Endothelial cell of umbilical vein (primary cell): ENCODE data around the gene MIER1. TPM values are rescaled to one million over a fixed set of nuclear protein-coding genes. Genes with fewer than 3 reads are reported as not detected.

ENCODE experiments used
- BruUV-seq: library from RNA; stranded (reverse); fragments of 400-500 nt; replicated peaks from 2 replicates; lab custom pipeline; 2021; lab: Mats Ljungman, UMichigan
- CTCF ChIA-PET: fragments of 300-600, 350-600 bp; sonication (Branson Sonifier 250); formaldehyde crosslinking; loops from one replicate; lab custom pipeline; 2021; ENCODE audit warnings: antibody characterized with exemption, inconsistent platforms; lab: Charles Lee
- POLR2A ChIA-PET: fragments of 300-600, 350-600 bp; sonication (Branson Sonifier 250); formaldehyde crosslinking; loops from one replicate; lab custom pipeline; 2021; ENCODE audit warnings: antibody characterized with exemption, inconsistent platforms; lab: Charles Lee
- DNase-seq: peaks from one replicate; pipeline ENCODE4 v3.0.0-alpha.2; 2011; ENCODE audit warnings: low read depth, low spot score
- FAIRE-seq: peaks from 2 replicates; lab custom pipeline; 2011; peaks lifted over from hg19 to GRCh38; lab: Jason Lieb, UNC
- H2AFZ ChIP-seq: 2 replicates; pipeline ENCODE4 v1.6.0; 2012; ENCODE audit warnings: low read depth, low read length, control low read depth, inconsistent platforms
- H3K27ac ChIP-seq: 2 replicates; pipeline ENCODE4 v1.5.1; 2011; ENCODE audit warnings: low read depth, mild to moderate bottlenecking, control low read depth, low read length, moderate library complexity; ENCODE audit not compliant: insufficient read depth
- H3K27me3 ChIP-seq, 2 experiments: 2 replicates each; pipeline versions ENCODE4 v1.6.0 to v1.6.1; 2011; ENCODE audit warnings: low read length in 2 of 2, mixed read lengths in 1 of 2; ENCODE audit not compliant: control insufficient read depth in 2 of 2, insufficient read depth in 2 of 2
- H3K36me3 ChIP-seq, 2 experiments: 2 replicates in 1 of 2; 3 replicates in 1 of 2; pipeline ENCODE4 v1.5.1; 2011; ENCODE audit warnings: low read length in 2 of 2, mild to moderate bottlenecking in 1 of 2, moderate library complexity in 1 of 2; ENCODE audit not compliant: control insufficient read depth in 2 of 2, insufficient read depth in 2 of 2; ENCODE audit errors: extremely low read depth in 1 of 2
- H3K4me1 ChIP-seq: 3 replicates; pipeline ENCODE4 v1.5.1; 2011; ENCODE audit warnings: mild to moderate bottlenecking, low read length; ENCODE audit not compliant: control insufficient read depth, insufficient read depth; ENCODE audit errors: extremely low read depth
- H3K4me2 ChIP-seq: 2 replicates; pipeline ENCODE4 v1.6.1; 2011; ENCODE audit warnings: low read length, control low read depth, mixed read lengths; ENCODE audit not compliant: insufficient read depth
- H3K4me3 ChIP-seq, 3 experiments: fragments of 200-600 bp in 1 of 3; sonication (generic), shearing (Covaris generic) in 1 of 3; replicated peaks in 1 of 3; 2 replicates each; pipeline ENCODE4 v1.5.1; 2011 to 2016; ENCODE audit warnings: control low read depth in 3 of 3, low read length in 3 of 3, mild to moderate bottlenecking in 2 of 3, inconsistent platforms in 1 of 3, low read depth in 1 of 3, moderate library complexity in 1 of 3; ENCODE audit not compliant: insufficient read depth in 1 of 3
- H3K79me2 ChIP-seq: 2 replicates; pipeline ENCODE4 v1.6.0; 2012; ENCODE audit warnings: low read length, inconsistent platforms; ENCODE audit not compliant: control insufficient read depth, insufficient read depth
- H3K9ac ChIP-seq: replicated peaks from 2 replicates; pipeline ENCODE3; 2011; ENCODE audit warnings: low read length, control low read depth; ENCODE audit not compliant: insufficient read depth; ENCODE audit errors: extremely low read depth
- H3K9me1 ChIP-seq: replicated peaks from 3 replicates; pipeline ENCODE4 v1.6.0; 2011; ENCODE audit warnings: mild to moderate bottlenecking, low read length; ENCODE audit not compliant: control insufficient read depth, insufficient read depth; ENCODE audit errors: extremely low read depth
- H3K9me3 ChIP-seq: replicated peaks from 2 replicates; pipeline ENCODE4 v1.5.1; 2012; ENCODE audit warnings: low read length, inconsistent platforms; ENCODE audit not compliant: control insufficient read depth, insufficient read depth
- H4K20me1 ChIP-seq: replicated peaks from 2 replicates; pipeline ENCODE3; 2011; ENCODE audit warnings: mild to moderate bottlenecking, low read length; ENCODE audit not compliant: control insufficient read depth, insufficient read depth; ENCODE audit errors: extremely low read depth
- CTCF ChIP-seq, 2 donors: IDR thresholded peaks; 1 replicate in 1 of 2; 2 replicates in 1 of 2; pipeline ENCODE4 v1.5.1; 2011; ENCODE audit warnings: low read length in 2 of 2, mild to moderate bottlenecking in 2 of 2, moderate library complexity in 2 of 2, control low read depth in 1 of 2, inconsistent platforms in 1 of 2, low read depth in 1 of 2; ENCODE audit not compliant: insufficient read depth in 1 of 2; ENCODE audit errors: extremely low read depth in 1 of 2
- EZH2 ChIP-seq: IDR thresholded peaks from 2 replicates; pipeline ENCODE4 v1.6.1; 2012; ENCODE audit warnings: borderline replicate concordance, low read depth, mild to moderate bottlenecking, moderate library complexity, low read length, inconsistent platforms; ENCODE audit not compliant: severe bottlenecking
- FOS ChIP-seq: IDR thresholded peaks from 2 replicates; pipeline ENCODE4 v1.6.1; 2011; ENCODE audit warnings: mild to moderate bottlenecking, low read length, moderate library complexity, borderline replicate concordance; ENCODE audit not compliant: insufficient read depth
- GATA2 ChIP-seq: IDR thresholded peaks from 2 replicates; pipeline ENCODE4 v1.7.0; 2011; ENCODE audit warnings: low read depth, mild to moderate bottlenecking, moderate library complexity, mixed read lengths, low read length; ENCODE audit not compliant: insufficient read length, insufficient read depth
- JUN ChIP-seq: IDR thresholded peaks from 2 replicates; pipeline ENCODE4 v1.6.1; 2011; ENCODE audit warnings: borderline replicate concordance, low read depth; ENCODE audit not compliant: insufficient read length, insufficient read depth
- MYC ChIP-seq: IDR thresholded peaks from one replicate; pipeline ENCODE4 v1.6.1; 2011; ENCODE audit warnings: mild to moderate bottlenecking, low read depth, low read length
- POLR2A ChIP-seq: IDR thresholded peaks from 2 replicates; pipeline ENCODE4 v1.6.1; 2012; ENCODE audit warnings: low read depth, mild to moderate bottlenecking, control low read depth, low read length
- POLR2AphosphoS5 ChIP-seq: IDR thresholded peaks from 2 replicates; pipeline ENCODE4 v1.6.1; 2012; ENCODE audit warnings: low read depth, mild to moderate bottlenecking, control low read depth, low read length, moderate library complexity; ENCODE audit not compliant: insufficient read depth
- dilution Hi-C: fragments of 300-500 bp; cut with MboI; formaldehyde crosslinking; loops from one replicate; pipeline ENCODE4 v1.15.0; 2019; ENCODE audit warnings: low sequenced_read_pairs; ENCODE audit not compliant: extremely low pct_ligation_motif_present
- intact Hi-C: fragments of 100-400 bp; cut with micrococcal nuclease; formaldehyde crosslinking; loops from one replicate; pipeline ENCODE4 v1.10.0; 2022
- polyA plus RNA-seq, 4 experiments: library from polyadenylated mRNA; depleted of rRNA in 3 of 4; stranded (reverse) in 3 of 4; unstranded in 1 of 4; fragments of >200 nt; gene quantifications; 2 replicates each; pipeline versions ENCODE4 v1.2.1 to v1.2.3, GENCODE V29; 2011 to 2012; ENCODE audit warnings: missing spikeins in 1 of 4
- total RNA-seq: library from RNA; stranded (reverse); gene quantifications from 2 replicates; pipeline ENCODE4 v1.2.3, GENCODE V29; 2021
- TF ChIP-seq, protein P1 (sequence below): IDR thresholded peaks from 2 replicates; pipeline ENCODE4 v1.6.1; 2011; ENCODE audit not compliant: insufficient read depth, insufficient read length

MIER1 gene
- total and polyA plus RNA-seq, 2 donors (not counting 3 experiments of a cell fraction or from before 2014, with no cell fraction given), result 7.3 to 36.8 TPM

DNA sequence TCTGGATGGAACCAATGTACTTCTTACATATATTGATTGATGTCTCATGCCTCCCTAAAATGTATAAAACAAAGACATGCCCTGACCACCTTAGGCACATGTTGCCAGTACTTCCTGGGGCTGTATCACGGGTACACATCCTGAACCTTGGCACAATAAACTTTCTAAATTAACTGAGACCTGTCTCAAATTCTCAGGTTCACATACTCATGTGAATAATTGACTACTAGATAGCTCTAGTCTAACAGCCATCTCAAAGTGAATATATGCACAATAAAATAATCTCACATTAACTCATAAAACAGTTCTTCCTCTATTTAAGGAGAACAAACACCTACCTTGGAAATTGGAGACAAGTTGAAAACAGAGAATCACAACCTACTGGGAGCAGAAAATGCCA, 5.7 kb upstream of the MIER1 start:
- FAIRE-seq (no peak), DNase-seq (no peak)
- dilution Hi-C loops, result no loop called here
- no peaks in the 10 kb centered on the region for H4K20me1 ChIP-seq
- POLR2A ChIA-PET, result no interaction called here
- intact Hi-C loops, result no loop called here
- H2AFZ ChIP-seq, result no peak overlapping the region
- H3K4me1 ChIP-seq, result peaks cover 7% of the 10 kb centered on the region
- H3K4me3 ChIP-seq, result no peak overlapping the region
- H3K36me3 ChIP-seq, result no peaks in the 10 kb centered on the region
- H3K9ac ChIP-seq, result no peak overlapping the region
- H3K9me3 ChIP-seq, result no peaks in the 10 kb centered on the region
- TF ChIP-seq POLR2AphosphoS5, result no peak
- TF ChIP-seq JUN, result no peak
- no peak for TF ChIP-seq FOS
- no peak for TF ChIP-seq POLR2A
- TF ChIP-seq CTCF (IDR thresholded peaks at IDR 0.05; ENCODE audit: extremely low read depth in 1 of 2, insufficient read depth in 1 of 2, low read depth in 1 of 2, low read length in 2 of 2), result no peak
- no peak for TF ChIP-seq GATA2
- TF ChIP-seq EZH2, result no peak
- TF ChIP-seq, protein P1, sequence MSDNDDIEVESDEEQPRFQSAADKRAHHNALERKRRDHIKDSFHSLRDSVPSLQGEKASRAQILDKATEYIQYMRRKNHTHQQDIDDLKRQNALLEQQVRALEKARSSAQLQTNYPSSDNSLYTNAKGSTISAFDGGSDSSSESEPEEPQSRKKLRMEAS, result no peak
- no peak for TF ChIP-seq MYC
- H3K79me2 ChIP-seq, result peaks cover 9% of the 10 kb centered on the region
- H3K27ac ChIP-seq, result no peak overlapping the region
- no TSS peak for BruUV-seq
- no peak overlapping the region for H3K4me2 ChIP-seq
- H3K9me1 ChIP-seq, result no peaks in the 10 kb centered on the region
- no peaks in the 10 kb centered on the region for H3K27me3 ChIP-seq
- CTCF ChIA-PET, result interaction anchor here (0.9 kb wide), 1 partner anchor 186 kb away, joined by 3 read pairs; no protein-coding TSS in a partner anchor
